HFFc6 (cell line): ENCODE measurements around the gene CCN5. TPM values are rescaled to one million over a fixed set of nuclear protein-coding genes. Genes with fewer than 3 reads are reported as not detected.

Source experiments
- DNase-seq: peaks from one replicate; pipeline ENCODE4 v3.0.0-alpha.2; 2018
- H3K27ac Mint-ChIP-seq: 2 replicates; pipeline ENCODE4 v1.8.0; 2020; ENCODE audit warnings: mild to moderate bottlenecking, mixed read lengths
- H3K27me3 Mint-ChIP-seq: 2 replicates; pipeline ENCODE4 v1.8.0; 2021; ENCODE audit warnings: mild to moderate bottlenecking, moderate library complexity, mixed read lengths; ENCODE audit not compliant: insufficient read depth
- H3K36me3 Mint-ChIP-seq: 2 replicates; pipeline ENCODE4 v1.8.0; 2021; ENCODE audit warnings: low read depth, mixed read lengths
- H3K4me1 Mint-ChIP-seq: 2 replicates; pipeline ENCODE4 v1.8.0; 2020; ENCODE audit warnings: low read depth, mixed read lengths
- H3K4me3 Mint-ChIP-seq: 2 replicates; pipeline ENCODE4 v1.8.0; 2020; ENCODE audit warnings: mild to moderate bottlenecking, moderate library complexity, mixed read lengths
- H3K9me3 Mint-ChIP-seq: 2 replicates; pipeline ENCODE4 v1.8.0; 2020; ENCODE audit warnings: mild to moderate bottlenecking, mixed read lengths
- CTCF ChIP-seq: fragments of 200-600 bp; sonication (generic); IDR thresholded peaks from 2 replicates; pipeline ENCODE4 v1.5.0; 2021; ENCODE audit warnings: antibody characterized with exemption, mild to moderate bottlenecking
- total RNA-seq, 6 experiments: library from RNA; stranded (reverse); fragmentation: NEBNext Ultra II Directional; extraction: Animal tissue kit (Norgen Biotek cat#: 25700); gene quantifications; 2 replicates in 1 of 6; 3 replicates in 5 of 6; pipeline ENCODE4 v1.2.3, GENCODE V29; 2021

Gene CCN5
- total RNA-seq, 6 experiments from 2014 or later, result 0.14 TPM; not detected in 5

GRCh38 chr20:44772636-44773035, 57.5 kb downstream of the CCN5 start:
- Mint-ChIP-seq H3K27me3 (peaks cover 15% of the 10 kb centered on the region), H3K36me3 (no peaks in the 10 kb centered on the region), H3K4me1 (no peaks in the 10 kb centered on the region), H3K9me3 (no peaks in the 10 kb centered on the region), H3K4me3 (no peak overlapping the region), H3K27ac (no peak overlapping the region)
- no peak for DNase-seq
- TF ChIP-seq CTCF, result no peak

- no peaks in the 10 kb centered on the region for H3K9me3 Mint-ChIP-seq
- no peaks in the 10 kb centered on the region for H3K4me1 Mint-ChIP-seq
- DNase-seq, result no peak
- no peaks in the 10 kb centered on the region for H3K36me3 Mint-ChIP-seq
- no peak overlapping the region for H3K4me3 Mint-ChIP-seq
- H3K27ac Mint-ChIP-seq, result no peak overlapping the region
- no peak for TF ChIP-seq CTCF
- peaks cover 17% of the 10 kb centered on the region for H3K27me3 Mint-ChIP-seq
Observed at GRCh38 chr20:44773070-44773829, 58.1 kb downstream of the CCN5 start.

- no peak for TF ChIP-seq CTCF
- DNase-seq, result peak; percentile 4
- H3K4me1 Mint-ChIP-seq, result no peaks in the 10 kb centered on the region
- peaks cover 5% of the 10 kb centered on the region for H3K27me3 Mint-ChIP-seq
- no peak overlapping the region for H3K27ac Mint-ChIP-seq
- H3K36me3 Mint-ChIP-seq, result no peaks in the 10 kb centered on the region
- no peak overlapping the region for H3K4me3 Mint-ChIP-seq
- no peaks in the 10 kb centered on the region for H3K9me3 Mint-ChIP-seq
Observed at GRCh38 chr20:44776980-44777379, 61.8 kb downstream of the CCN5 start.

Other genes starting within 250 kb of the CCN5 start
- gene TTPAL, start 239.5 kb upstream of the CCN5 start, total RNA-seq, result 10 to 100 TPM; 28.7 to 38.7 (median 35.2) TPM
- gene SERINC3, start 193.3 kb upstream of the CCN5 start, total RNA-seq, result 100 to 1,000 TPM; 161 to 219 (median 188) TPM
- gene PKIG, start 132.8 kb upstream of the CCN5 start, total RNA-seq, result 10 to 100 TPM; 35.5 to 57.6 (median 52.0) TPM
- gene ADA, start 63.7 kb upstream of the CCN5 start, total RNA-seq, result 10 to 100 TPM; 11.0 to 15.9 (median 12.7) TPM
- under 1 TPM in 5 of 6 experiments, not detected in 1; 0.07 to 0.28 (median 0.21) TPM for gene KCNK15, start 30.5 kb downstream of the CCN5 start, total RNA-seq
- gene RIMS4, start 95.2 kb downstream of the CCN5 start, total RNA-seq, result not detected
- 100 to 1,000 TPM; 284 to 315 (median 301) TPM for gene YWHAB, start 170.3 kb downstream of the CCN5 start, total RNA-seq
- 10 to 100 TPM; 14.4 to 22.4 (median 16.6) TPM for gene PABPC1L, start 194.7 kb downstream of the CCN5 start, total RNA-seq
- 10 to 100 TPM; 88.5 to 96.5 (median 93.0) TPM for gene TOMM34, start 245.0 kb downstream of the CCN5 start, total RNA-seq